GM12874 (cell line): Measurements from ENCODE around the gene PLEKHJ1.

Source experiments
- TF ChIP-seq, protein P1 (sequence below): IDR thresholded peaks from 2 replicates; pipeline ENCODE4 v1.5.1; 2011; ENCODE audit warnings: low read depth, mild to moderate bottlenecking, control low read depth, low read length, moderate library complexity; ENCODE audit not compliant: insufficient read depth

Gene PLEKHJ1

DNA sequence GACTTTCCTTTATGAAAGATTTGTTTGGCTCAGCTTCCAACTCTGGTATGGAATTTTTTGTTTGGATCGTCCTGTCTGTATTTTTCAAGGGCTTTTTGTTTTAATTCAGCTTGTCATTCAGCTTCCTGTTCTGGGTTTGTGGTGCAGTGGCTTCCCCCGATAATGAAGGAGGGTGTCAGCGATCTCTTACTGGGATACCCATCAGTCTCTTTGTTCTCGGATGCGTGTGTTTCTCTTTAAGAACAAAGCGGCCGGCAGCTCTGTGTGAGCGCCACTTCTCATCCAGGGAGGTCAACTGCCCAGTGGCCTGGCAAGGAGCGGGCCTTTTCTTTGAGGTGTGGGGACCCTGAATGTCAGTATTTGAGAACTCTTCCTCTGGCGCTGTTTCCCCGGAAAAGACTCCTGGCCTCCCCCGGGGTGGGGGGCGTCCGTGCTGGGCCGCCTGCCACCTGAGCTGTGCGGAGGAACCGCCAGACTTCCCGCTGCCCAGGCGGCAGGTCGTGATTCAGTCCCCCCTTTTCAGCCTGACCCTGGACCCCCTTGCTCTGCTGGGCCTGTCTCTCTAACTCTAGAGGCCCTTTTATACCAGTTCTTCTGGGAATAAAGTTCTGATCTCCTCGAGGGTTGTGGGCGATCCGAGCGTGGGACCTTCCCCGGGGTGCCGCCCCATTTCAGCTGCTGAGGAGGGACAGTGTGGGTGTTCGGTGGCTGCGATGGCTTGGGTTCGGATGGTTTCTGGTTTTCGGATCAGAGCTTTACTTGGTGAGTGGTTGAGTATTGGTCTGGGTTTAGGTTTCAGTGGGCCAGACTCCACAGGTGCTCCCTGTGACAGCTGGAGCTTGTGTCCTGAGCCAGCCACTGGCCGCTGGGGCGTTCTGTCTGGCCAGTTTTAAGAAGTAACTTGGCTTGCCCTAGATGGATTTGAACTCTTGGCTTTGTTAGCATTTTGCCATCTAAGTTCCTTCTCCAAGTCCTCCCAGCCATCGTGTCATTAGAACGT lies 3.9 kb upstream of the PLEKHJ1 start:
- TF ChIP-seq, protein P1, sequence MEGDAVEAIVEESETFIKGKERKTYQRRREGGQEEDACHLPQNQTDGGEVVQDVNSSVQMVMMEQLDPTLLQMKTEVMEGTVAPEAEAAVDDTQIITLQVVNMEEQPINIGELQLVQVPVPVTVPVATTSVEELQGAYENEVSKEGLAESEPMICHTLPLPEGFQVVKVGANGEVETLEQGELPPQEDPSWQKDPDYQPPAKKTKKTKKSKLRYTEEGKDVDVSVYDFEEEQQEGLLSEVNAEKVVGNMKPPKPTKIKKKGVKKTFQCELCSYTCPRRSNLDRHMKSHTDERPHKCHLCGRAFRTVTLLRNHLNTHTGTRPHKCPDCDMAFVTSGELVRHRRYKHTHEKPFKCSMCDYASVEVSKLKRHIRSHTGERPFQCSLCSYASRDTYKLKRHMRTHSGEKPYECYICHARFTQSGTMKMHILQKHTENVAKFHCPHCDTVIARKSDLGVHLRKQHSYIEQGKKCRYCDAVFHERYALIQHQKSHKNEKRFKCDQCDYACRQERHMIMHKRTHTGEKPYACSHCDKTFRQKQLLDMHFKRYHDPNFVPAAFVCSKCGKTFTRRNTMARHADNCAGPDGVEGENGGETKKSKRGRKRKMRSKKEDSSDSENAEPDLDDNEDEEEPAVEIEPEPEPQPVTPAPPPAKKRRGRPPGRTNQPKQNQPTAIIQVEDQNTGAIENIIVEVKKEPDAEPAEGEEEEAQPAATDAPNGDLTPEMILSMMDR: no peak

DNA sequence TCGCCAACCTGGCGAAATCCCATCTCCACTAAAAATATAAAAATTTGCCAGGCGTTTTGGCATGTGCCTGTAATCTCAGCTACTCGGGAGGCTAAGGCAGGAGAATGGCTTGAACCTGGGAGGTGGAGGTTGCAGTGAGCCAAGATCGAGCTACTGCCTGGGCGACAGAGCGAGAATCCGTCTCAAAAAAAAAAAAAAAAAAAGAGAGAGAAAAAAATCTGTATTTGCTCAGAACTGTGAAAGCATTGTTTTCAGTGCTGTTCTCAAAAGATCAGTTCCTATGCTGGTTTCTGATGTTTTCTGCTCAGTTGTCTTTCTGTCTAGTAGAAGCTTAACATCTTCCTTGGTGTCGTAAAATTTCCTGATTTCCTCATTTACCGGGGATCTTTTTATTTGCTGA lies 3.0 kb upstream of the PLEKHJ1 start:
- TF ChIP-seq, protein P1: no peak

DNA sequence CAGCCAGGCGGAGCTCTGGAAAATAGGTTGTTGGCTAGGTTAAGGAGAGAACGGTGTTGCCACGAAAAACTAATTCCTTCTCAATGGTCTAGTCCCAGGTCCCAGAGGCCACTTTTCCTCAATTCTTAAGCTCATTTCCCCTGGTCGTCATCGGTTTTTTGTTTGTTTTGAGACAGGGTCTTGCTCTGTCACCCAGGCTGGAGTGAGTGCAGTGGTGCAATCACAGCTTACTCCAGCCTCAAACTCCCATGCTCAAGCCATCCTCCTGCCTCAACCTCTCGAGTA lies 1.7 kb upstream of the PLEKHJ1 start:
- TF ChIP-seq, protein P1: no peak

DNA sequence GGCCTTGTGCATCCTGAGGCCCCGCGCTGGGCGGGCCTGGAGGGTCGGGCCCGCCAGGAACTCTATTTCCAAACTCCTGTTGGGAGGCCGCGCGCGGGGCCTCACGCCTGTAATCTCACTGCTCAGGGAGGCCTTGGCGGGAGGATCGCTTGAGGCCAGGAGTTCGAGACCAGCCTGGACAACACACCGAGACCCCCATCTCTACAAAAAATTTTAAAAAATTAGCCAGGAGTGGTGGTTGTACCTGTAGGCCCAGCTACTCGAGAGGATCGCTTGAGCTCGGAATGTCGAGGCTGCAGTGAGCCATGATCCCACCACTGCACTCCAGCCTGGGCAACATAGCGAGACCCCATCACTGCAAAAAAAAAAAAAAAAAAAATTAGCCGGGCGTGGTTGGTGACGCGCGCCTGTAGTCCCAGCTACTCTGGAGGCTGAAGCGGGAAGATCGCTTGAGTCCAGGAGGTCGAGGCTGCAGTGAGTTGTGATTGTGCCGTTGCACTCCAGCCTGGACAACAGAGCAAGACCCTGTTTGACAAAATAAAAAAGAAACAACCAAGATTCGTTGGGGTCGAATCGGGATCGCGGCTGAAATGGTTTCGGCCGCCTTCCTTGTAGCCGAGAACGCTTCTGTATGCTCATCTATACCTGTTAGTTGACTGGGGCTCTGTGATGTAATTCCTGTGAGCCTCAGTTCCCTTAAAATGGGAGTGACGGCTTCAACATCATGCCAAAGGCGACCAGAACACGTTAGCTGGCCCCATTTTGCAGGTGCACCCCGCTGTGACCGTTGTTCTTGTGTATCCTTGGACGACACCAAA lies 1.1 kb upstream of the PLEKHJ1 start:
- TF ChIP-seq, protein P1: no peak

DNA sequence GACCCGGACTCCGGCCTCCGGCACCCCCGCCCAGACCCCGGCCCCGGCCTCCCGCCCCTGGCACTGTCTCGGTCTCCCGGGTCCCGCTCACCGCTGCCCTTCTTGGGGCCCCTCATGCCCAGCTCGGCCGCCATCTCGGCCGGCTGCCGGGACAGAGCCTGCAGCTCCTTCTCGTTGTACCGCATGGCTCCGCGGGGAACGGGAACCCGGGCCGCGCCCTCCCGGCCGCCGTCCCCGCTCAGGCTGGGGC lies 140 bp downstream of the PLEKHJ1 start:
- TF ChIP-seq, protein P1: no peak

DNA sequence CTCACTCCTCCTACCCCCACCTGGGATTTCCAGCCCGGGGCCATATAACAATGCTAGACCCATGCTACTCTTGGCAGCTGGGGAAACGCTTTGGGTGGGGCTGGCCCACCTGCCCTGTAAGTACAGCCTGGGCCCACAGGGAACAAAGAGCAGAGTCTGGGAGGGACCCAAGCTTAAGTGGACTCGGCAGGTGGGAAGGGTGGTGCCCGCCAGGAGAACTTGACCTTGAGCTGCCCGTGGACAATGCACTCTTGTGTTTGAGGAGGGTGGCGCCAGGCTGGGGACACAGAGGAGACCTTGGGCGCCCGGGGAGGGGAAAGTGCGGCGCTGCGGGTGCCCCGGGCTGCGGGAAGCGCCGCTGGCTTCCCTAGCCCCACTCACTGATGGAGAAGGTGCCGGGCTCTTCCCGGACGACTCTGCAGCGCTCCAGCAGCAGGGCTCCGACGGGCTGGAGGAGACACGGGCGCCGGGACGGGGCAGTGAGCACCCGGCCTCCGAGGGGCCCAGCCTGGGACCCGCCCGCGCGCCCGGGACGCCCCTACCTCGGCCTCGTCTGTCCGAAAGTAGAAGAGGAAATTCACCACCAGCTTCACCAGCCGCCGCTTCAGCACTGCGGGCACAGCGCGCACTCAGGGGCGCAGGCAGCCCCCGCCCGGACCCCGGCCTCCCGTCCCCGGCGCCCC lies 607 bp downstream of the PLEKHJ1 start:
- TF ChIP-seq, protein P1: no peak

DNA sequence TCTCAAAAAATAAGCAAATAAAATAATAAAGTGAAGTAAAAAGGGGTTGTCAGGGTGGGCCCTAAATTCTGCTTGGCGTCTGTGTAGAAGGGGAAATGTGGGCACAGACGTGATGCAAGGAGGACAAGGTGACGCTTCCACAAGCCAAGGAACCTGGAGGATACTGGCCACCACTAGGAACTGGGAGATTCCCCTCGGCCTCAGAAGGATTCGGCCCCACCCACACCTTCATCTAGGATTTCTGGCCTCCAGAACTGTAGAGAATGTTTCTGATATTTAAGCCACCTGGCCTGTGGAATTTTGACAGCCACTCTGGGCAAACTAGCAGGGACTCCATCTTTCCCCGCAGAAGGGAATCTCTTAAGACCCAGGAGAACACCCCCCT lies 1.1 kb downstream of the PLEKHJ1 start:
- TF ChIP-seq, protein P1: no peak
